Measurements from ENCODE around the gene PLEKHH2.

GRCh38 chr2:43657241-43657640 is 20.2 kb downstream of the PLEKHH2 start:
- TF ChIP-seq POLR2AphosphoS5 (IDR thresholded peaks at IDR 0.05; ENCODE audit: low read depth, low read length) (no peak), SIN3A (IDR thresholded peaks at IDR 0.05; ENCODE audit: borderline replicate concordance, insufficient read depth, low read length) (no peak), TAF1 (IDR thresholded peaks at IDR 0.05; ENCODE audit: borderline replicate concordance, insufficient read depth, low read length) (no peak)

Data from PFSK-1 (cell line).